ENCODE results near the gene ANKS1A. TPM values are rescaled to one million over a fixed set of nuclear protein-coding genes. Genes with fewer than 3 reads are reported as not detected.

ANKS1A gene
- total RNA-seq, 1 experiment from 2014 or later = 21.7 TPM

DNA sequence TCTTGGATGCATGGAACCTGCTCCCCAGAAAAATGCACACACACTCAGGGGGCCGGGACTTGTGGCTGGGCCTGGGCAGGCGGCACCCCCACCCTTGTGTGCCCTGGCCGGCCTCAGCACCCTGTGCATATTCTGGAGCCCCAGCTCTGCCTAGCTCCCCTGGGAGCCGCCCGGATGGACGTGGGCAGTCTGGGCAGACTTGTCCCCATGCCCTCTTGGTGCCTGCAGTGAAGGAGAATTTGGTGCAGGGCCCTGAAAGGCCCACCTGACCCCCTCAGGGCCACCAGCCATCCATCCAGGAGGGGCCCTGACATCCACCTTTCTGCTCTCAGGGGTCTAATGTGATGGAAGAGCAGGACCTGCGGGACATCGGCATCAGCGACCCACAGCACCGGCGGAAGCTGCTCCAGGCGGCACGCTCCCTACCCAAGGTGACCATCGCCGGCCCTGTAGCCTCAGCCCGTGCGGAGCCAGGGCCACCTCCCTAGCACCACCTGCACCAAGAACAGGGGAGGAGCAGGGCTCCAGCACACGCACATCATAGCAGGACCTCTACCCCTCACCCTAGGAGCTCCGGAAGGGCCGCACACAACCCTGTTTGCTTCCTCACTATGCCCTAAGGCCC, 189.3 kb downstream of the ANKS1A start:
- BruUV-seq (replicated peaks) = no TSS peak

DNA sequence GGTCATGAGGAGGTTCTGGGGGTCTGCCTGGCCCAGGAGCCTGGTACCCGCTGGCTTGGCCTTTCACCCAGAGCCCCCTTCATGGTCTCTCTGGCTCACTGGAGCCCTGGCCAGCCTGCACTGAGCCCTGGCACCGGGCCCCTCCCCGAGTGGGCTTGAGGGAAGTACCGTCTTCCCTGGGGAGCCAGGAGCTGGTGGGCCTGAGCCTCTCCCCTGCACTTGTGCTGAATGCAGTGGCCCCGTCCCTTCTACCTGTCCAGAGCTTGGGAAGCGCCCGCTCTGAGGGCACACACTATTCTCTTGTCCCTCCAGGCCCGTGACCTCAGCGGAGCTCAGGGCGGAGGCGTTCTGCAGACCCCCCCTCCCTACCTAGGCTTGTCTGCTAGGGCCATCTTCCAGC, 189.8 kb downstream of the ANKS1A start:
- BruUV-seq (replicated peaks) = no TSS peak
- Histone ChIP-seq H3K4me1 (ENCODE audit: insufficient read depth, low read length, poor library complexity, severe bottlenecking) (peaks cover 8% of the 10 kb centered on the region), H3K9me3 (ENCODE audit: low read depth, low read length, poor library complexity, severe bottlenecking) (no peaks in the 10 kb centered on the region), H3K36me3 (ENCODE audit: insufficient read depth, low read length, poor library complexity, severe bottlenecking) (peaks cover 13% of the 10 kb centered on the region), H3K27ac (ENCODE audit: low read depth, low read length, poor library complexity, severe bottlenecking) (no peak overlapping the region), H3K27me3 (replicated peaks; ENCODE audit: insufficient read depth, low read depth, low read length, poor library complexity) (no peaks in the 10 kb centered on the region), H3K4me3 (ENCODE audit: low read depth, low read length, poor library complexity, severe bottlenecking) (no peak overlapping the region)
- no peak for DNase-seq (ENCODE audit: low spot score)
- TF ChIP-seq, protein P1, sequence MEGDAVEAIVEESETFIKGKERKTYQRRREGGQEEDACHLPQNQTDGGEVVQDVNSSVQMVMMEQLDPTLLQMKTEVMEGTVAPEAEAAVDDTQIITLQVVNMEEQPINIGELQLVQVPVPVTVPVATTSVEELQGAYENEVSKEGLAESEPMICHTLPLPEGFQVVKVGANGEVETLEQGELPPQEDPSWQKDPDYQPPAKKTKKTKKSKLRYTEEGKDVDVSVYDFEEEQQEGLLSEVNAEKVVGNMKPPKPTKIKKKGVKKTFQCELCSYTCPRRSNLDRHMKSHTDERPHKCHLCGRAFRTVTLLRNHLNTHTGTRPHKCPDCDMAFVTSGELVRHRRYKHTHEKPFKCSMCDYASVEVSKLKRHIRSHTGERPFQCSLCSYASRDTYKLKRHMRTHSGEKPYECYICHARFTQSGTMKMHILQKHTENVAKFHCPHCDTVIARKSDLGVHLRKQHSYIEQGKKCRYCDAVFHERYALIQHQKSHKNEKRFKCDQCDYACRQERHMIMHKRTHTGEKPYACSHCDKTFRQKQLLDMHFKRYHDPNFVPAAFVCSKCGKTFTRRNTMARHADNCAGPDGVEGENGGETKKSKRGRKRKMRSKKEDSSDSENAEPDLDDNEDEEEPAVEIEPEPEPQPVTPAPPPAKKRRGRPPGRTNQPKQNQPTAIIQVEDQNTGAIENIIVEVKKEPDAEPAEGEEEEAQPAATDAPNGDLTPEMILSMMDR (conservative IDR thresholded peaks at IDR 0.05; ENCODE audit: low read depth, low read length) = no peak
- TF ChIP-seq EZH2 (IDR thresholded peaks at IDR 0.05; ENCODE audit: borderline replicate concordance, low read depth, low read length, poor library complexity, severe bottlenecking) = no peak
- intact Hi-C loops (cut with micrococcal nuclease; ENCODE audit: unreplicated experiment) = no loop called here
- ChIA-PET POLR2A (ENCODE audit: low non-redundant PET) (no interaction called here), CTCF (no interaction called here)

More for the DNA sequence above, 189.3 kb downstream of the ANKS1A start:
- H3K4me1 ChIP-seq (ENCODE audit: insufficient read depth, low read length, poor library complexity, severe bottlenecking) = peaks cover 8% of the 10 kb centered on the region
- TF ChIP-seq, protein P1 (conservative IDR thresholded peaks at IDR 0.05; ENCODE audit: low read depth, low read length) = no peak
- no peak for TF ChIP-seq EZH2 (IDR thresholded peaks at IDR 0.05; ENCODE audit: borderline replicate concordance, low read depth, low read length, poor library complexity, severe bottlenecking)
- DNase-seq (ENCODE audit: low spot score) = no peak
- no peak overlapping the region for H3K4me3 ChIP-seq (ENCODE audit: low read depth, low read length, poor library complexity, severe bottlenecking)
- ChIA-PET POLR2A (ENCODE audit: low non-redundant PET) (no interaction called here), CTCF (no interaction called here)
- intact Hi-C loops (cut with micrococcal nuclease; ENCODE audit: unreplicated experiment) = no loop called here
- H3K27me3 ChIP-seq (replicated peaks; ENCODE audit: insufficient read depth, low read depth, low read length, poor library complexity) = no peaks in the 10 kb centered on the region
- H3K36me3 ChIP-seq (ENCODE audit: insufficient read depth, low read length, poor library complexity, severe bottlenecking) = peaks cover 13% of the 10 kb centered on the region
- H3K9me3 ChIP-seq (ENCODE audit: low read depth, low read length, poor library complexity, severe bottlenecking) = no peaks in the 10 kb centered on the region
- no peak overlapping the region for H3K27ac ChIP-seq (ENCODE audit: low read depth, low read length, poor library complexity, severe bottlenecking)

DNA sequence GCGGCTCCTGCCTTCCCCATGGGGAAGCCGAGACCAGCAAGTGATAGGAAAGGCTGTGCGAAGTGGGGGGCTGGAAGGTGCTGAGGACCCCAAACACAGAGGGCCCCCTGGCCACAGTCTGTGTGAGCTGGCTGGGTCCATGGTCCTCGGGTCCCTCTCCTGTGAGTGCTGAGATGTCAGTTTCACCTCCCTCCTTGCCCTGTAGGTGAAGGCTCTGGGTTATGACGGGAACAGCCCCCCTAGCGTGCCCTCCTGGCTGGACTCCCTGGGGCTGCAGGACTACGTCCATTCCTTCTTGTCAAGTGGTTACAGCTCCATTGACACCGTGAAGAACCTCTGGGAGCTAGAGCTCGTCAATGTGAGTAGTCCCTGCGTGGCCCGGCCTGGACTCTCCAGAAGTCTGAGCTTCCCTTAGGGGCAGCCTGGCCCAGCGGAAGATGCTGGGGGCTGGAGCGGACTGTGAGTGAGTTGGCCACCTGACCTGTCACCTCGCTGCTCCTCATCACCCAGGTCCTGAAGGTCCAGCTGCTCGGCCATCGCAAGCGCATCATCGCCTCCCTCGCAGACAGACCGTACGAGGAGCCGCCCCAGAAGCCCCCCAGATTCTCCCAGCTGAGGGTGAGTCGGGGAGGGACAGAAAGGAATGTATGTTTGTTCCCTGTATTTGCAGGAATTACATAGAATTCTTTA, 190.4 kb downstream of the ANKS1A start:
- TF ChIP-seq, protein P1 (conservative IDR thresholded peaks at IDR 0.05; ENCODE audit: low read depth, low read length) = no peak
- no peak for TF ChIP-seq EZH2 (IDR thresholded peaks at IDR 0.05; ENCODE audit: borderline replicate concordance, low read depth, low read length, poor library complexity, severe bottlenecking)
- peaks cover 13% of the 10 kb centered on the region for H3K36me3 ChIP-seq (ENCODE audit: insufficient read depth, low read length, poor library complexity, severe bottlenecking)
- DNase-seq (ENCODE audit: low spot score) = no peak
- no peak overlapping the region for H3K27ac ChIP-seq (ENCODE audit: low read depth, low read length, poor library complexity, severe bottlenecking)
- H3K27me3 ChIP-seq (replicated peaks; ENCODE audit: insufficient read depth, low read depth, low read length, poor library complexity) = no peaks in the 10 kb centered on the region
- H3K9me3 ChIP-seq (ENCODE audit: low read depth, low read length, poor library complexity, severe bottlenecking) = no peaks in the 10 kb centered on the region
- H3K4me1 ChIP-seq (ENCODE audit: insufficient read depth, low read length, poor library complexity, severe bottlenecking) = peaks cover 8% of the 10 kb centered on the region
- CTCF ChIA-PET = no interaction called here
- POLR2A ChIA-PET (ENCODE audit: low non-redundant PET) = no interaction called here
- no peak overlapping the region for H3K4me3 ChIP-seq (ENCODE audit: low read depth, low read length, poor library complexity, severe bottlenecking)
- BruUV-seq (replicated peaks) = no TSS peak
- intact Hi-C loops (cut with micrococcal nuclease; ENCODE audit: unreplicated experiment) = no loop called here
